ENCODE results near the gene PKD2L1. TPM values are rescaled to one million over a fixed set of nuclear protein-coding genes. Genes with fewer than 3 reads are reported as not detected.
A peak's percentile ranks its signal among the peaks of the same experiment; 100 is the strongest.

Gene PKD2L1
- total and polyA plus RNA-seq, 12 donors, result not detected

GRCh38 chr10:100345570-100346330, 15.7 kb upstream of the PKD2L1 start:
- peaks cover 0 to 40% (median 8%) of the 10 kb centered on the region in 7 donors for H3K27me3 ChIP-seq
- intact Hi-C loops (cut with DNase I), result loop anchor here in 2 of 10 donors (2.0 to 10.0 kb wide), 2 partner anchors 27 to 169 kb away; partner anchors contain the start of gene SEC31B (in 1 of the 2)
- H3K9me3 ChIP-seq, result no peaks in the 10 kb centered on the region
- peak overlapping the region in 9 of 10 donors; percentile 44 to 74 (median 67) for H3K4me3 ChIP-seq
- no peak for TF ChIP-seq CTCF (IDR thresholded peaks at IDR 0.05)
- WGBS, 2 donors, result 41 to 42% methylated on average over 9 of the region's 9 CpGs
- peaks cover 0 to 34% (median 19%) of the 10 kb centered on the region in 9 donors for H3K4me1 ChIP-seq
- DNase-seq (no peak), ATAC-seq (no peak)
- no peaks in the 10 kb centered on the region for H3K36me3 ChIP-seq
- peak overlapping the region in 1 of 10 donors; percentile 78 for H3K27ac ChIP-seq

GRCh38 chr10:100344241-100344788, 14.3 kb upstream of the PKD2L1 start:
- H3K36me3 ChIP-seq, result no peaks in the 10 kb centered on the region
- H3K4me1 ChIP-seq, result peaks cover 0 to 46% (median 19%) of the 10 kb centered on the region in 9 donors
- peaks cover 0 to 39% (median 8%) of the 10 kb centered on the region in 7 donors for H3K27me3 ChIP-seq
- H3K27ac ChIP-seq, result no peak overlapping the region
- no peak for TF ChIP-seq CTCF (IDR thresholded peaks at IDR 0.05)
- no peak for ATAC-seq
- no peak for DNase-seq
- WGBS, 2 donors, result 84 to 96% methylated on average over 3 of the region's 3 CpGs
- no peaks in the 10 kb centered on the region for H3K9me3 ChIP-seq
- H3K4me3 ChIP-seq, result no peak overlapping the region
- intact Hi-C loops (cut with DNase I), result loop anchor here in 2 of 10 donors (5.0 to 10.0 kb wide), 2 partner anchors 170 to 533 kb away; partner anchors contain the start of gene SEC31B (in 1 of the 2)

- ATAC-seq (no peak), DNase-seq (no peak)
- H3K27ac ChIP-seq, result no peak overlapping the region
- H3K36me3 ChIP-seq, result no peaks in the 10 kb centered on the region
- TF ChIP-seq CTCF (IDR thresholded peaks at IDR 0.05), result no peak
- H3K27me3 ChIP-seq, result peaks cover 0 to 27% (median 3%) of the 10 kb centered on the region in 7 donors
- H3K4me1 ChIP-seq, result peaks cover 0 to 47% (median 15%) of the 10 kb centered on the region in 9 donors
- H3K9me3 ChIP-seq, result no peaks in the 10 kb centered on the region
- 77 to 81% methylated on average over 7 of the region's 7 CpGs for WGBS, 2 donors
- intact Hi-C loops (cut with DNase I), result loop anchor here in 4 of 10 donors (1.0 to 10.0 kb wide), 5 partner anchors 90 to 535 kb away; partner anchors contain the start of gene SEC31B (in 1 of the 4)
- no peak overlapping the region for H3K4me3 ChIP-seq
These were observed 12.6 kb upstream of the PKD2L1 start for GRCh38 chr10:100342627-100342972.

GRCh38 chr10:100341953-100342626, 12.1 kb upstream of the PKD2L1 start:
- WGBS, 2 donors, result 45 to 48% methylated on average over 9 of the region's 9 CpGs
- Histone ChIP-seq H3K27me3 (peaks cover 0 to 22% (median 3%) of the 10 kb centered on the region in 7 donors), H3K4me3 (no peak overlapping the region), H3K9me3 (no peaks in the 10 kb centered on the region), H3K4me1 (peaks cover 0 to 43% (median 12%) of the 10 kb centered on the region in 9 donors), H3K27ac (no peak overlapping the region), H3K36me3 (no peaks in the 10 kb centered on the region)
- DNase-seq (peak; percentile 30 to 45), ATAC-seq (peak; percentile 17 to 81 (median 70))
- intact Hi-C loops (cut with DNase I), result loop anchor here in 5 of 10 donors (1.0 to 10.0 kb wide), 5 partner anchors 90 to 535 kb away; partner anchors contain the start of gene SEC31B (in 1 of the 5)
- peak; percentile 26 to 77 (median 64) for TF ChIP-seq CTCF (IDR thresholded peaks at IDR 0.05)

All from heart right ventricle (tissue), 16 donors.